Stimulated activated naive CD8-positive, alpha-beta T cell treated with anti-CD3 and anti-CD28 coated beads, Interleukin-15, Interleukin-2, amounts not matched to agents 100 ng/mL and 50 ng/mL, for 24 hours (primary cell): Measurements from ENCODE around the gene ROBO1.

Experiments used
- H3K27ac Mint-ChIP-seq: one replicate; pipeline ENCODE4 v1.8.0; 2021; ENCODE audit warnings: mild to moderate bottlenecking, mixed read lengths
- H3K27me3 Mint-ChIP-seq: one replicate; pipeline ENCODE4 v1.8.0; 2021; ENCODE audit warnings: mixed read lengths
- H3K36me3 Mint-ChIP-seq: one replicate; pipeline ENCODE4 v1.8.0; 2021; ENCODE audit warnings: low read depth, mixed read lengths
- H3K4me1 Mint-ChIP-seq: one replicate; pipeline ENCODE4 v1.8.0; 2021; ENCODE audit warnings: low read depth, mixed read lengths
- H3K4me3 Mint-ChIP-seq: one replicate; pipeline ENCODE4 v1.8.0; 2021; ENCODE audit warnings: mild to moderate bottlenecking, mixed read lengths
- H3K9me3 Mint-ChIP-seq: one replicate; pipeline ENCODE4 v1.8.0; 2021; ENCODE audit warnings: mixed read lengths

Gene ROBO1

GRCh38 chr3:78614486-78614885, 1153.3 kb downstream of the ROBO1 start:
- Mint-ChIP-seq H3K27me3 (no peaks in the 10 kb centered on the region), H3K4me3 (no peak overlapping the region), H3K4me1 (no peaks in the 10 kb centered on the region), H3K27ac (no peak overlapping the region), H3K9me3 (no peaks in the 10 kb centered on the region), H3K36me3 (no peaks in the 10 kb centered on the region)

- Mint-ChIP-seq H3K4me3 (no peak overlapping the region), H3K27ac (no peak overlapping the region), H3K4me1 (no peaks in the 10 kb centered on the region), H3K36me3 (no peaks in the 10 kb centered on the region), H3K27me3 (no peaks in the 10 kb centered on the region), H3K9me3 (peaks cover 4% of the 10 kb centered on the region)
Measured at GRCh38 chr3:78613421-78613879, 1154.3 kb downstream of the ROBO1 start.

GRCh38 chr3:78611278-78611677, 1156.5 kb downstream of the ROBO1 start:
- Mint-ChIP-seq H3K36me3 (no peaks in the 10 kb centered on the region), H3K27me3 (no peaks in the 10 kb centered on the region), H3K4me3 (no peak overlapping the region), H3K4me1 (no peaks in the 10 kb centered on the region), H3K9me3 (peaks cover 6% of the 10 kb centered on the region), H3K27ac (no peak overlapping the region)

GRCh38 chr3:78610462-78611125, 1157.2 kb downstream of the ROBO1 start:
- no peaks in the 10 kb centered on the region for H3K4me1 Mint-ChIP-seq
- no peak overlapping the region for H3K27ac Mint-ChIP-seq
- H3K36me3 Mint-ChIP-seq = no peaks in the 10 kb centered on the region
- no peaks in the 10 kb centered on the region for H3K27me3 Mint-ChIP-seq
- H3K4me3 Mint-ChIP-seq = no peak overlapping the region
- peaks cover 6% of the 10 kb centered on the region for H3K9me3 Mint-ChIP-seq

- peaks cover 16% of the 10 kb centered on the region for H3K9me3 Mint-ChIP-seq
- H3K36me3 Mint-ChIP-seq = no peaks in the 10 kb centered on the region
- H3K4me3 Mint-ChIP-seq = no peak overlapping the region
- no peaks in the 10 kb centered on the region for H3K4me1 Mint-ChIP-seq
- no peaks in the 10 kb centered on the region for H3K27me3 Mint-ChIP-seq
- H3K27ac Mint-ChIP-seq = no peak overlapping the region
Measured at GRCh38 chr3:78606756-78607155, 1161.0 kb downstream of the ROBO1 start.

- H3K4me3 Mint-ChIP-seq = no peak overlapping the region
- peaks cover 16% of the 10 kb centered on the region for H3K9me3 Mint-ChIP-seq
- H3K36me3 Mint-ChIP-seq = no peaks in the 10 kb centered on the region
- no peaks in the 10 kb centered on the region for H3K4me1 Mint-ChIP-seq
- H3K27me3 Mint-ChIP-seq = no peaks in the 10 kb centered on the region
- no peak overlapping the region for H3K27ac Mint-ChIP-seq
Measured at GRCh38 chr3:78605178-78605577, 1162.6 kb downstream of the ROBO1 start.

- no peaks in the 10 kb centered on the region for H3K27me3 Mint-ChIP-seq
- no peak overlapping the region for H3K4me3 Mint-ChIP-seq
- H3K4me1 Mint-ChIP-seq = no peaks in the 10 kb centered on the region
- H3K9me3 Mint-ChIP-seq = peaks cover 16% of the 10 kb centered on the region
- H3K36me3 Mint-ChIP-seq = no peaks in the 10 kb centered on the region
- no peak overlapping the region for H3K27ac Mint-ChIP-seq
Measured at GRCh38 chr3:78604341-78604740, 1163.5 kb downstream of the ROBO1 start.

- Mint-ChIP-seq H3K4me3 (no peak overlapping the region), H3K27me3 (no peaks in the 10 kb centered on the region), H3K9me3 (peaks cover 11% of the 10 kb centered on the region), H3K27ac (no peak overlapping the region), H3K36me3 (no peaks in the 10 kb centered on the region), H3K4me1 (no peaks in the 10 kb centered on the region)
Measured at GRCh38 chr3:78601249-78601648, 1166.5 kb downstream of the ROBO1 start.

- Mint-ChIP-seq H3K27ac (no peak overlapping the region), H3K4me3 (no peak overlapping the region), H3K9me3 (peaks cover 6% of the 10 kb centered on the region), H3K27me3 (no peaks in the 10 kb centered on the region), H3K4me1 (no peaks in the 10 kb centered on the region), H3K36me3 (no peaks in the 10 kb centered on the region)
Measured at GRCh38 chr3:78589778-78590177, 1178.0 kb downstream of the ROBO1 start.

GRCh38 chr3:78588906-78589621, 1178.7 kb downstream of the ROBO1 start:
- no peaks in the 10 kb centered on the region for H3K27me3 Mint-ChIP-seq
- no peaks in the 10 kb centered on the region for H3K36me3 Mint-ChIP-seq
- no peak overlapping the region for H3K27ac Mint-ChIP-seq
- peaks cover 6% of the 10 kb centered on the region for H3K9me3 Mint-ChIP-seq
- H3K4me1 Mint-ChIP-seq = no peaks in the 10 kb centered on the region
- H3K4me3 Mint-ChIP-seq = no peak overlapping the region

- H3K4me3 Mint-ChIP-seq = no peak overlapping the region
- H3K27ac Mint-ChIP-seq = no peak overlapping the region
- no peaks in the 10 kb centered on the region for H3K27me3 Mint-ChIP-seq
- no peaks in the 10 kb centered on the region for H3K9me3 Mint-ChIP-seq
- no peaks in the 10 kb centered on the region for H3K36me3 Mint-ChIP-seq
- H3K4me1 Mint-ChIP-seq = no peaks in the 10 kb centered on the region
Measured at GRCh38 chr3:78580681-78581080, 1187.1 kb downstream of the ROBO1 start.

- Mint-ChIP-seq H3K9me3 (peaks cover under 1% of the 10 kb centered on the region), H3K4me1 (no peaks in the 10 kb centered on the region), H3K27me3 (no peaks in the 10 kb centered on the region), H3K36me3 (no peaks in the 10 kb centered on the region), H3K27ac (no peak overlapping the region), H3K4me3 (no peak overlapping the region)
Measured at GRCh38 chr3:78571486-78571885, 1196.3 kb downstream of the ROBO1 start.

GRCh38 chr3:78570496-78570895, 1197.3 kb downstream of the ROBO1 start:
- Mint-ChIP-seq H3K4me3 (no peak overlapping the region), H3K36me3 (no peaks in the 10 kb centered on the region), H3K4me1 (no peaks in the 10 kb centered on the region)

GRCh38 chr3:78569804-78570203, 1198.0 kb downstream of the ROBO1 start:
- H3K4me3 Mint-ChIP-seq = no peak overlapping the region
- H3K27ac Mint-ChIP-seq = no peak overlapping the region
- H3K27me3 Mint-ChIP-seq = no peaks in the 10 kb centered on the region
- H3K4me1 Mint-ChIP-seq = no peaks in the 10 kb centered on the region
- peaks cover 5% of the 10 kb centered on the region for H3K9me3 Mint-ChIP-seq
- no peaks in the 10 kb centered on the region for H3K36me3 Mint-ChIP-seq

More at GRCh38 chr3:78570496-78570895, 1197.3 kb downstream of the ROBO1 start:
- Mint-ChIP-seq H3K27ac (no peak overlapping the region), H3K9me3 (peaks cover 5% of the 10 kb centered on the region), H3K27me3 (no peaks in the 10 kb centered on the region)

- Mint-ChIP-seq H3K4me3 (no peak overlapping the region), H3K27me3 (no peaks in the 10 kb centered on the region), H3K9me3 (peaks cover 11% of the 10 kb centered on the region), H3K36me3 (no peaks in the 10 kb centered on the region), H3K27ac (no peak overlapping the region), H3K4me1 (no peaks in the 10 kb centered on the region)
Measured at GRCh38 chr3:78565712-78566111, 1202.1 kb downstream of the ROBO1 start.

GRCh38 chr3:78562328-78562727, 1205.5 kb downstream of the ROBO1 start:
- Mint-ChIP-seq H3K4me1 (no peaks in the 10 kb centered on the region), H3K9me3 (peaks cover 11% of the 10 kb centered on the region), H3K36me3 (no peaks in the 10 kb centered on the region), H3K4me3 (no peak overlapping the region), H3K27me3 (no peaks in the 10 kb centered on the region), H3K27ac (no peak overlapping the region)
